HEK293 (cell line): ENCODE data around the gene GPR161.

Experiments used
- CTCF ChIP-seq: fragments of 450-650 bp; formaldehyde crosslinking; IDR thresholded peaks from 2 replicates; pipeline ENCODE4 v1.5.1; 2016; ENCODE audit warnings: missing biosample characterization, missing genetic modification characterization
- ELK4 ChIP-seq: IDR thresholded peaks from 2 replicates; pipeline ENCODE4 v1.6.1; 2011; ENCODE audit warnings: mild to moderate bottlenecking, low read depth, low read length, borderline replicate concordance
- REST ChIP-seq: fragments of 450-650 bp; formaldehyde crosslinking; IDR thresholded peaks from 2 replicates; pipeline ENCODE4 v1.5.1; 2016; ENCODE audit warnings: missing biosample characterization, missing genetic modification characterization
- TCF7L2 ChIP-seq: IDR thresholded peaks from 2 replicates; pipeline ENCODE4 v1.6.1; 2011; ENCODE audit warnings: low read depth, mild to moderate bottlenecking, inconsistent platforms, low read length, moderate library complexity, borderline replicate concordance
- ZBTB1 ChIP-seq: fragments of 450-650 bp; formaldehyde crosslinking; IDR thresholded peaks from 2 replicates; pipeline ENCODE4 v1.5.1; 2016; ENCODE audit warnings: missing biosample characterization, missing genetic modification characterization
- ZFHX2 ChIP-seq: fragments of 450-650 bp; formaldehyde crosslinking; conservative IDR thresholded peaks from 2 replicates; pipeline ENCODE4 v1.5.1; 2016; ENCODE audit warnings: missing biosample characterization, missing genetic modification characterization
- ZNF146 ChIP-seq: fragments of 450-650 bp; formaldehyde crosslinking; IDR thresholded peaks from 2 replicates; pipeline ENCODE4 v1.5.1; 2016; ENCODE audit warnings: missing biosample characterization, missing genetic modification characterization
- ZNF24 ChIP-seq: fragments of 450-650 bp; formaldehyde crosslinking; IDR thresholded peaks from 2 replicates; pipeline ENCODE4 v1.5.1; 2016; ENCODE audit warnings: missing biosample characterization, missing genetic modification characterization
- ZNF248 ChIP-seq: fragments of 450-650 bp; formaldehyde crosslinking; IDR thresholded peaks from 2 replicates; pipeline ENCODE4 v1.5.1; 2017; ENCODE audit warnings: missing biosample characterization, missing genetic modification characterization
- ZNF324 ChIP-seq: fragments of 450-650 bp; formaldehyde crosslinking; IDR thresholded peaks from 2 replicates; pipeline ENCODE4 v1.5.1; 2016; ENCODE audit warnings: missing biosample characterization, missing genetic modification characterization
- ZNF791 ChIP-seq: fragments of 450-650 bp; formaldehyde crosslinking; IDR thresholded peaks from 2 replicates; pipeline ENCODE4 v1.5.1; 2016; ENCODE audit warnings: missing biosample characterization, missing genetic modification characterization
- ZNF792 ChIP-seq: fragments of 450-650 bp; formaldehyde crosslinking; IDR thresholded peaks from 2 replicates; pipeline ENCODE4 v1.5.1; 2016; ENCODE audit warnings: missing biosample characterization, missing genetic modification characterization
- ZSCAN4 ChIP-seq: fragments of 450-650 bp; formaldehyde crosslinking; IDR thresholded peaks from 2 replicates; pipeline ENCODE4 v1.5.1; 2017; ENCODE audit warnings: missing biosample characterization, missing genetic modification characterization

GRCh38 chr1:168155910-168156309 is 19.2 kb upstream of the GPR161 start:
- TF ChIP-seq ZNF248 (tag by site-specific recombination) (no peak), ELK4 (no peak), CTCF (tag by site-specific recombination) (no peak), ZBTB1 (tag by site-specific recombination) (no peak), TCF7L2 (no peak), ZNF791 (tag by site-specific recombination) (no peak), ZSCAN4 (tag by site-specific recombination) (no peak), ZNF324 (tag by site-specific recombination) (no peak), ZFHX2 (tag by site-specific recombination) (no peak), ZNF792 (no peak), REST (tag by site-specific recombination) (no peak), ZNF146 (tag by site-specific recombination) (no peak), ZNF24 (no peak)
